Measurements from ENCODE around the gene AK8. TPM values are rescaled to one million over a fixed set of nuclear protein-coding genes. Genes with fewer than 3 reads are reported as not detected.
"Not testable (repeated sequence)": the region's sequence is repeated elsewhere in the genome, so short reads cannot be mapped to it uniquely, and the experiment has no call there.

The AK8 gene
- total and polyA plus RNA-seq, 4 donors, result 2.3 to 5.3 (median 3.9) TPM

GRCh38 chr9:132717326-132717945, 160.6 kb downstream of the AK8 start:
- no peak overlapping the region for H3K4me3 ChIP-seq (ENCODE audit: low read depth, low read length)
- no peak for DNase-seq (ENCODE audit: low read depth in 4 of 6, low spot score in 6 of 6)
- H3K27ac ChIP-seq (ENCODE audit: low read depth, low read length), result no peak overlapping the region
- H3K9me3 ChIP-seq (ENCODE audit: control insufficient read depth, insufficient read depth, low read length), result no peaks in the 10 kb centered on the region
- WGBS (ENCODE audit: insufficient coverage), result 82% methylated on average over 10 of the region's 13 CpGs
- H3K27me3 ChIP-seq (ENCODE audit: control insufficient read depth, insufficient read depth, low read length), result peaks cover 2% of the 10 kb centered on the region
- no peaks in the 10 kb centered on the region for H3K36me3 ChIP-seq (ENCODE audit: control insufficient read depth, insufficient read depth, low read length)
- no peaks in the 10 kb centered on the region for H3K4me1 ChIP-seq (ENCODE audit: control insufficient read depth, insufficient read depth, low read length)

GRCh38 chr9:132716007-132716406, 162.1 kb downstream of the AK8 start:
- WGBS (ENCODE audit: insufficient coverage), result 100% methylated on average over 1 of the region's 4 CpGs
- Histone ChIP-seq H3K36me3 (ENCODE audit: control insufficient read depth, insufficient read depth, low read length) (no peaks in the 10 kb centered on the region), H3K27ac (ENCODE audit: low read depth, low read length) (no peak overlapping the region), H3K4me1 (ENCODE audit: control insufficient read depth, insufficient read depth, low read length) (no peaks in the 10 kb centered on the region), H3K9me3 (ENCODE audit: control insufficient read depth, insufficient read depth, low read length) (no peaks in the 10 kb centered on the region), H3K4me3 (ENCODE audit: low read depth, low read length) (no peak overlapping the region), H3K27me3 (ENCODE audit: control insufficient read depth, insufficient read depth, low read length) (peaks cover 2% of the 10 kb centered on the region)
- no peak for DNase-seq (ENCODE audit: low read depth in 4 of 6, low spot score in 6 of 6)

GRCh38 chr9:132712753-132713152, 165.3 kb downstream of the AK8 start:
- no peak overlapping the region for H3K4me3 ChIP-seq (ENCODE audit: low read depth, low read length)
- no peaks in the 10 kb centered on the region for H3K4me1 ChIP-seq (ENCODE audit: control insufficient read depth, insufficient read depth, low read length)
- H3K27me3 ChIP-seq (ENCODE audit: control insufficient read depth, insufficient read depth, low read length), result peaks cover 2% of the 10 kb centered on the region
- 93% methylated on average over 3 of the region's 5 CpGs for WGBS (ENCODE audit: insufficient coverage)
- no peaks in the 10 kb centered on the region for H3K9me3 ChIP-seq (ENCODE audit: control insufficient read depth, insufficient read depth, low read length)
- no peak for DNase-seq (ENCODE audit: low read depth in 4 of 6, low spot score in 6 of 6)
- no peaks in the 10 kb centered on the region for H3K36me3 ChIP-seq (ENCODE audit: control insufficient read depth, insufficient read depth, low read length)
- H3K27ac ChIP-seq (ENCODE audit: low read depth, low read length), result no peak overlapping the region

GRCh38 chr9:132711846-132712245, 166.2 kb downstream of the AK8 start:
- Histone ChIP-seq H3K4me1 (ENCODE audit: control insufficient read depth, insufficient read depth, low read length) (no peaks in the 10 kb centered on the region), H3K9me3 (ENCODE audit: control insufficient read depth, insufficient read depth, low read length) (no peaks in the 10 kb centered on the region), H3K27me3 (ENCODE audit: control insufficient read depth, insufficient read depth, low read length) (peaks cover 2% of the 10 kb centered on the region), H3K36me3 (ENCODE audit: control insufficient read depth, insufficient read depth, low read length) (no peaks in the 10 kb centered on the region), H3K4me3 (ENCODE audit: low read depth, low read length) (no peak overlapping the region), H3K27ac (ENCODE audit: low read depth, low read length) (no peak overlapping the region)
- DNase-seq (ENCODE audit: low read depth in 4 of 6, low spot score in 6 of 6), result no peak
- WGBS (ENCODE audit: insufficient coverage), result 93% methylated on average over 3 of the region's 3 CpGs

GRCh38 chr9:132711152-132711551, 166.9 kb downstream of the AK8 start:
- not testable (repeated sequence) for DNase-seq (ENCODE audit: low read depth in 4 of 6, low spot score in 6 of 6); H3K27ac ChIP-seq (ENCODE audit: low read depth, low read length); H3K27me3 ChIP-seq (ENCODE audit: control insufficient read depth, insufficient read depth, low read length); H3K4me1 ChIP-seq (ENCODE audit: control insufficient read depth, insufficient read depth, low read length); H3K4me3 ChIP-seq (ENCODE audit: low read depth, low read length); H3K9me3 ChIP-seq (ENCODE audit: control insufficient read depth, insufficient read depth, low read length); H3K36me3 ChIP-seq (ENCODE audit: control insufficient read depth, insufficient read depth, low read length)
- no CpG with 5 or more reads among the region's 5 CpGs for whole genome bisulfite sequencing (ENCODE audit: insufficient coverage)

- no peak for DNase-seq (ENCODE audit: low read depth in 4 of 6, low spot score in 6 of 6)
- no peaks in the 10 kb centered on the region for H3K36me3 ChIP-seq (ENCODE audit: control insufficient read depth, insufficient read depth, low read length)
- H3K9me3 ChIP-seq (ENCODE audit: control insufficient read depth, insufficient read depth, low read length), result no peaks in the 10 kb centered on the region
- no peak overlapping the region for H3K27ac ChIP-seq (ENCODE audit: low read depth, low read length)
- H3K4me3 ChIP-seq (ENCODE audit: low read depth, low read length), result no peak overlapping the region
- no peaks in the 10 kb centered on the region for H3K27me3 ChIP-seq (ENCODE audit: control insufficient read depth, insufficient read depth, low read length)
- 82% methylated on average over 3 of the region's 6 CpGs for WGBS (ENCODE audit: insufficient coverage)
- H3K4me1 ChIP-seq (ENCODE audit: control insufficient read depth, insufficient read depth, low read length), result no peaks in the 10 kb centered on the region
These were observed 167.8 kb downstream of the AK8 start for GRCh38 chr9:132710333-132710732.

- H3K27me3 ChIP-seq (ENCODE audit: control insufficient read depth, insufficient read depth, low read length), result no peaks in the 10 kb centered on the region
- H3K9me3 ChIP-seq (ENCODE audit: control insufficient read depth, insufficient read depth, low read length), result no peaks in the 10 kb centered on the region
- no peaks in the 10 kb centered on the region for H3K4me1 ChIP-seq (ENCODE audit: control insufficient read depth, insufficient read depth, low read length)
- no peak overlapping the region for H3K27ac ChIP-seq (ENCODE audit: low read depth, low read length)
- H3K36me3 ChIP-seq (ENCODE audit: control insufficient read depth, insufficient read depth, low read length), result no peaks in the 10 kb centered on the region
- WGBS (ENCODE audit: insufficient coverage), result 85% methylated on average over 22 of the region's 23 CpGs
- no peak for DNase-seq (ENCODE audit: low read depth in 4 of 6, low spot score in 6 of 6)
- no peak overlapping the region for H3K4me3 ChIP-seq (ENCODE audit: low read depth, low read length)
These were observed 169.2 kb downstream of the AK8 start for GRCh38 chr9:132708769-132709430.

- H3K4me3 ChIP-seq (ENCODE audit: low read depth, low read length), result no peak overlapping the region
- DNase-seq (ENCODE audit: low read depth in 4 of 6, low spot score in 6 of 6), result no peak
- WGBS (ENCODE audit: insufficient coverage), result 100% methylated on average over 4 of the region's 8 CpGs
- H3K36me3 ChIP-seq (ENCODE audit: control insufficient read depth, insufficient read depth, low read length), result no peaks in the 10 kb centered on the region
- H3K9me3 ChIP-seq (ENCODE audit: control insufficient read depth, insufficient read depth, low read length), result no peaks in the 10 kb centered on the region
- H3K27ac ChIP-seq (ENCODE audit: low read depth, low read length), result no peak overlapping the region
- no peaks in the 10 kb centered on the region for H3K27me3 ChIP-seq (ENCODE audit: control insufficient read depth, insufficient read depth, low read length)
- H3K4me1 ChIP-seq (ENCODE audit: control insufficient read depth, insufficient read depth, low read length), result no peaks in the 10 kb centered on the region
These were observed 169.8 kb downstream of the AK8 start for GRCh38 chr9:132708239-132708638.

- Histone ChIP-seq H3K4me1 (ENCODE audit: control insufficient read depth, insufficient read depth, low read length) (no peaks in the 10 kb centered on the region), H3K27me3 (ENCODE audit: control insufficient read depth, insufficient read depth, low read length) (no peaks in the 10 kb centered on the region), H3K36me3 (ENCODE audit: control insufficient read depth, insufficient read depth, low read length) (no peaks in the 10 kb centered on the region), H3K4me3 (ENCODE audit: low read depth, low read length) (no peak overlapping the region), H3K27ac (ENCODE audit: low read depth, low read length) (no peak overlapping the region), H3K9me3 (ENCODE audit: control insufficient read depth, insufficient read depth, low read length) (no peaks in the 10 kb centered on the region)
- DNase-seq (ENCODE audit: low read depth in 4 of 6, low spot score in 6 of 6), result no peak
- no CpG with 5 or more reads among the region's 2 CpGs for WGBS (ENCODE audit: insufficient coverage)
These were observed 174.7 kb downstream of the AK8 start for GRCh38 chr9:132703336-132703735.

- no peaks in the 10 kb centered on the region for H3K36me3 ChIP-seq (ENCODE audit: control insufficient read depth, insufficient read depth, low read length)
- H3K9me3 ChIP-seq (ENCODE audit: control insufficient read depth, insufficient read depth, low read length), result peaks cover under 1% of the 10 kb centered on the region
- DNase-seq (ENCODE audit: low read depth in 4 of 6, low spot score in 6 of 6), result no peak
- no peak overlapping the region for H3K27ac ChIP-seq (ENCODE audit: low read depth, low read length)
- no CpG with 5 or more reads among the region's 1 CpG for WGBS (ENCODE audit: insufficient coverage)
- H3K4me1 ChIP-seq (ENCODE audit: control insufficient read depth, insufficient read depth, low read length), result no peaks in the 10 kb centered on the region
- no peaks in the 10 kb centered on the region for H3K27me3 ChIP-seq (ENCODE audit: control insufficient read depth, insufficient read depth, low read length)
- H3K4me3 ChIP-seq (ENCODE audit: low read depth, low read length), result no peak overlapping the region
These were observed 175.8 kb downstream of the AK8 start for GRCh38 chr9:132702254-132702653.
